LNCAP (cell line): ENCODE measurements around the gene HAUS8.

Experiments
- CTCF ChIP-seq: fragments of 450-650 bp; IDR thresholded peaks from 2 replicates; pipeline ENCODE4 v1.5.1; 2017; ENCODE audit warnings: mild to moderate bottlenecking

The HAUS8 gene

GRCh38 chr19:17081672-17082630 lies 6.7 kb upstream of the HAUS8 start:
- no peak for TF ChIP-seq CTCF

- no peak for TF ChIP-seq CTCF
Observed at GRCh38 chr19:17080440-17080801, 5.2 kb upstream of the HAUS8 start.

GRCh38 chr19:17079710-17080439 lies 4.6 kb upstream of the HAUS8 start:
- no peak for TF ChIP-seq CTCF

GRCh38 chr19:17078920-17079709 lies 3.9 kb upstream of the HAUS8 start:
- TF ChIP-seq CTCF, result no peak

DNA sequence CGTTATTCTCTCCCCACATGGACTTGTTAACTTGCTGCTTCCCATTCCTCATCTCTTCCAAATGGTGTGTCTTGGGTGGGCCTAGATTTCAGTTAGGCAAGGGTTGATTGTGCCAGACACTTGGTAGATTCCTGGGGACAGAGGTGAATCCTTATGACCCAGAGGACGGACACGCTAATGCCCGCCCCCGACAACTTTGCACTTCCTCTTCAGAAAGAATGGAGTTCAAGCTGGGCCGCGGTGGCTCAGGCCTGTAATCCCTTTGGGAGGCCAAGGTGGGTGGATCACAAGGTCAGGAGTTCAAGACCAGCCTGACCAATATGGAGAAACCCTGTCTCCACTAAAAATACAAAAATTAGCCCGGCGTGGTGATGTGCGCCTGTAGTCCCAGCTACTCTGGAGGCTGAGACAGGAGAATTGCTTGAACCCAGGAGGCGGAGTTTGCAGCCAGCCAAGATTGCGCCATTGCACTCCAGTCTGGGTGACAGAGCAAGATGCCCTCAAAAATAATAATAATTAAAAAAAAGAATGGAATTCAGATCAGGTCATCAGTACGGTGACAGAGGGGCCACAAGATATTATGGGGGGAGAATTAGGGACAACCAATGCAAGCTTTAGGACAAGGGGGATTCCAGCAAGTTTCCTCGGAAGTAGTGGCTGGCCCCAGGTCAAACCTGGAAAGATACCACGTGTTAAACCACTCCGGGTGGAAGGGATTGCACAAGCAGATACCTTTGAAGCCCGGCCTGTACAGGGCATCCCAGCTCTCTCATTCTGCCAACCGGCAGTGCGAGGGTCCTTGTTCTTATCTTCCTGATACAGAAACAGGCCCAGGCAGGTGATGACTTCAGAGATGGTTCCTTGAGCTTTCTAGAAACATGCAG lies 3.0 kb upstream of the HAUS8 start:
- TF ChIP-seq CTCF, result no peak

DNA sequence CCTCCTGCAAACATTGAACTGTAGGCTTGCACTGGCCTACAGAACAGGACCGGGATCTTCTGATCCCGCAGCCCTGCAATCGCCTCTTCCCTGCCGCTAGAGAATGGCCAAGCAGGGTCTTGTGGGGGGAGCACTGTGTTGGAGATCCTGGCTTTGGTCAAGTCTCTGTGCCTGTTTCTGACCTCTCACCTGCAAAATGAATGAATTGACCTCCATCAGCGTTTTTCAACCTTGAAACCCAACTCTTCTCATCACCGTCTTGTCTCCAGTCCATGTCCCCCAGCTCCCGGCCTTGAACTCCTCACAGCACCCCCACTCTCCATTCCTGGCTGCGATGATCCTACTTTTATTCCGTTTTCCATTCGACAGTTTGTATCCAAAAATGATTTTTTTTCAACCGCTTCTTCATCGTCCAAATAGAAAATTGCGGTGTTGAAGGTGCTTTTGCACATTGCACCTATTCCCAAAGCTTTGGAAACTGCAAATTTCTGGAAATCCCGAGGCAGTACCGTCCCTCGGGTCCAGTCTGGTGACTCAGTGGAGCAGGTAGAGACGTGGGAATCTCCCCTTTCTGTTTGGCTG lies 2.3 kb upstream of the HAUS8 start:
- no peak for TF ChIP-seq CTCF
